Measurements from ENCODE around the gene FCN1.

Gene FCN1

GRCh38 chr9:134950386-134951210, 32.9 kb upstream of the FCN1 start:
- no peak for DNase-seq

- DNase-seq = no peak
Observed at GRCh38 chr9:134949681-134950385, 32.1 kb upstream of the FCN1 start.

GRCh38 chr9:134948149-134948548, 30.4 kb upstream of the FCN1 start:
- DNase-seq = no peak

- no peak for DNase-seq
Observed at GRCh38 chr9:134947265-134947955, 29.7 kb upstream of the FCN1 start.

GRCh38 chr9:134946663-134947062, 29.0 kb upstream of the FCN1 start:
- DNase-seq = no peak

GRCh38 chr9:134945509-134946275, 28.0 kb upstream of the FCN1 start:
- DNase-seq = no peak

- DNase-seq = no peak
Observed at GRCh38 chr9:134944916-134945315, 27.2 kb upstream of the FCN1 start.

GRCh38 chr9:134944351-134944802, 26.7 kb upstream of the FCN1 start:
- DNase-seq = no peak

GRCh38 chr9:134943836-134944235, 26.1 kb upstream of the FCN1 start:
- DNase-seq = no peak

GRCh38 chr9:134943411-134943810, 25.7 kb upstream of the FCN1 start:
- DNase-seq = no peak

- DNase-seq = no peak
Observed at GRCh38 chr9:134942788-134943184, 25.1 kb upstream of the FCN1 start.

GRCh38 chr9:134942011-134942787, 24.5 kb upstream of the FCN1 start:
- DNase-seq = no peak

- DNase-seq = no peak
Observed at GRCh38 chr9:134940236-134941208, 22.8 kb upstream of the FCN1 start.

GRCh38 chr9:134939836-134940235, 22.1 kb upstream of the FCN1 start:
- DNase-seq = no peak

- no peak for DNase-seq
Observed at GRCh38 chr9:134939080-134939733, 21.5 kb upstream of the FCN1 start.

- no peak for DNase-seq
Observed at GRCh38 chr9:134938346-134939079, 20.8 kb upstream of the FCN1 start.

GRCh38 chr9:134937566-134938345, 20.0 kb upstream of the FCN1 start:
- no peak for DNase-seq

GRCh38 chr9:134937164-134937555, 19.4 kb upstream of the FCN1 start:
- DNase-seq = no peak
